HL-60 (cell line): ENCODE measurements around the gene RSU1.

Experiments
- POLR2AphosphoS5 ChIP-seq: IDR thresholded peaks from 2 replicates; pipeline ENCODE4 v1.6.1; 2012; ENCODE audit warnings: low read depth
- TF ChIP-seq, protein P1 (sequence below): IDR thresholded peaks from one replicate; pipeline ENCODE4 v1.5.1; 2011; ENCODE audit warnings: low read length, control low read depth, inconsistent platforms; ENCODE audit not compliant: insufficient read depth
- TF ChIP-seq, protein P2 (sequence below): IDR thresholded peaks from 2 replicates; pipeline ENCODE4 v1.6.1; 2012; ENCODE audit warnings: low read depth; ENCODE audit not compliant: insufficient replicate concordance

DNA sequence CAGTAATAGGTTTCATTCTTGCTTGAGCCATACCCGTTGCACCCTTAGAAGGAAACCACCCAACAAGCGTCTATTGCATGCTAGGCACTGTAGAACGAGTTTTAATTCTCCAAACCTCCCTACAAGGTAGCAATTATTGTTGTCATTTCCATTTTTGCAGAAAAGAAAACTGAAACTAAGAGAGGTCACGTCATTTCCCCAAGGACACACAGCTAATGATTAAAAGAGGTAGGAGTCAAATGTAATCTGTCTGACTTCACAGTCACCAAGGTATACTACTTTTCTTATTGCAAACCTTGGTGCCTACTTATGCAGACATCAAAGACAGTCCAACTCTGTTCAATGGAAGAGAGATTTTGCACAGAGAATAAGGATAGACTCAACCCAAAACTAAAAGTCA is 246.5 kb downstream of the RSU1 start:
- TF ChIP-seq, protein P1, sequence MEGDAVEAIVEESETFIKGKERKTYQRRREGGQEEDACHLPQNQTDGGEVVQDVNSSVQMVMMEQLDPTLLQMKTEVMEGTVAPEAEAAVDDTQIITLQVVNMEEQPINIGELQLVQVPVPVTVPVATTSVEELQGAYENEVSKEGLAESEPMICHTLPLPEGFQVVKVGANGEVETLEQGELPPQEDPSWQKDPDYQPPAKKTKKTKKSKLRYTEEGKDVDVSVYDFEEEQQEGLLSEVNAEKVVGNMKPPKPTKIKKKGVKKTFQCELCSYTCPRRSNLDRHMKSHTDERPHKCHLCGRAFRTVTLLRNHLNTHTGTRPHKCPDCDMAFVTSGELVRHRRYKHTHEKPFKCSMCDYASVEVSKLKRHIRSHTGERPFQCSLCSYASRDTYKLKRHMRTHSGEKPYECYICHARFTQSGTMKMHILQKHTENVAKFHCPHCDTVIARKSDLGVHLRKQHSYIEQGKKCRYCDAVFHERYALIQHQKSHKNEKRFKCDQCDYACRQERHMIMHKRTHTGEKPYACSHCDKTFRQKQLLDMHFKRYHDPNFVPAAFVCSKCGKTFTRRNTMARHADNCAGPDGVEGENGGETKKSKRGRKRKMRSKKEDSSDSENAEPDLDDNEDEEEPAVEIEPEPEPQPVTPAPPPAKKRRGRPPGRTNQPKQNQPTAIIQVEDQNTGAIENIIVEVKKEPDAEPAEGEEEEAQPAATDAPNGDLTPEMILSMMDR, result no peak
- TF ChIP-seq POLR2AphosphoS5, result no peak
- TF ChIP-seq, protein P2, sequence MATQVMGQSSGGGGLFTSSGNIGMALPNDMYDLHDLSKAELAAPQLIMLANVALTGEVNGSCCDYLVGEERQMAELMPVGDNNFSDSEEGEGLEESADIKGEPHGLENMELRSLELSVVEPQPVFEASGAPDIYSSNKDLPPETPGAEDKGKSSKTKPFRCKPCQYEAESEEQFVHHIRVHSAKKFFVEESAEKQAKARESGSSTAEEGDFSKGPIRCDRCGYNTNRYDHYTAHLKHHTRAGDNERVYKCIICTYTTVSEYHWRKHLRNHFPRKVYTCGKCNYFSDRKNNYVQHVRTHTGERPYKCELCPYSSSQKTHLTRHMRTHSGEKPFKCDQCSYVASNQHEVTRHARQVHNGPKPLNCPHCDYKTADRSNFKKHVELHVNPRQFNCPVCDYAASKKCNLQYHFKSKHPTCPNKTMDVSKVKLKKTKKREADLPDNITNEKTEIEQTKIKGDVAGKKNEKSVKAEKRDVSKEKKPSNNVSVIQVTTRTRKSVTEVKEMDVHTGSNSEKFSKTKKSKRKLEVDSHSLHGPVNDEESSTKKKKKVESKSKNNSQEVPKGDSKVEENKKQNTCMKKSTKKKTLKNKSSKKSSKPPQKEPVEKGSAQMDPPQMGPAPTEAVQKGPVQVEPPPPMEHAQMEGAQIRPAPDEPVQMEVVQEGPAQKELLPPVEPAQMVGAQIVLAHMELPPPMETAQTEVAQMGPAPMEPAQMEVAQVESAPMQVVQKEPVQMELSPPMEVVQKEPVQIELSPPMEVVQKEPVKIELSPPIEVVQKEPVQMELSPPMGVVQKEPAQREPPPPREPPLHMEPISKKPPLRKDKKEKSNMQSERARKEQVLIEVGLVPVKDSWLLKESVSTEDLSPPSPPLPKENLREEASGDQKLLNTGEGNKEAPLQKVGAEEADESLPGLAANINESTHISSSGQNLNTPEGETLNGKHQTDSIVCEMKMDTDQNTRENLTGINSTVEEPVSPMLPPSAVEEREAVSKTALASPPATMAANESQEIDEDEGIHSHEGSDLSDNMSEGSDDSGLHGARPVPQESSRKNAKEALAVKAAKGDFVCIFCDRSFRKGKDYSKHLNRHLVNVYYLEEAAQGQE, result no peak
